Sigmoid colon (tissue), 4 donors: ENCODE results near the gene GRAMD4.
"Not testable (repeated sequence)": the region's sequence is repeated elsewhere in the genome, so short reads cannot be mapped to it uniquely, and the experiment has no call there.

Source experiments
- CTCF ChIP-seq, 4 experiments: fragments of 450-650 bp in 3 of 4; fragments of 200-600 bp in 1 of 4; IDR thresholded peaks; one replicate each; pipeline ENCODE4 v1.5.1; 2016 to 2019; ENCODE audit warnings: antibody characterized with exemption in 4 of 4, mild to moderate bottlenecking in 3 of 4, moderate library complexity in 2 of 4
- EP300 ChIP-seq, 4 donors: sonication (generic); formaldehyde crosslinking; IDR thresholded peaks; one replicate each; pipeline ENCODE4 v1.6.1; 2017; ENCODE audit warnings: antibody characterized with exemption in 4 of 4
- POLR2A ChIP-seq, 2 donors: fragments of 450-650 bp; IDR thresholded peaks; one replicate each; pipeline ENCODE4 v1.6.1; 2016; ENCODE audit warnings: antibody characterized with exemption in 2 of 2, mild to moderate bottlenecking in 2 of 2, moderate library complexity in 2 of 2

GRCh38 chr22:46648225-46648820 is 28.1 kb downstream of the GRAMD4 start:
- not testable (repeated sequence) for TF ChIP-seq CTCF, EP300, POLR2A (IDR thresholded peaks at IDR 0.05)
